Measurements from ENCODE around the gene THSD7B. TPM values are rescaled to one million over a fixed set of nuclear protein-coding genes. Genes with fewer than 3 reads are reported as not detected.

Gene THSD7B
- total and polyA plus RNA-seq, 10 donors = 0.02 to 0.17 (median 0.09) TPM; not detected in 7

DNA sequence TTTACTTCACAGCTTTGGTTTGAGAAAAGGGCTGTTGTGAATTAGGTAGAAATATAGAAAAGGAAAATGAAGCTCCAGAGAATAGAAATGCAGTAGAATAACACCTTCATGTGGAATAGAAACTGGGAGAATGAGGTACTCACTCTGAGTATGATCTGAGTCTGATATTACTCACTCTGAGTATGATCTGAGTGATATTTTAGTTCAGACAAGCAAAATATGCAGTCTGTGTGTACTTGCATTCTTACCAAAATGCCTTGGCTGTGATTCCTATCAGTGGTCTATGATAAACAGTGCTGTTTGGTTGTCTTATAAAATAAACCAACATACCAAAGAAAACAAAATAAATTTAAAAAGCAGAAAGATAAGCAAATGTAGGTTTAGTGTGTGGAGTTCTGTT lies 487.6 kb downstream of the THSD7B start:
- H3K9me3 ChIP-seq = no peaks in the 10 kb centered on the region
- no peaks in the 10 kb centered on the region for H3K36me3 ChIP-seq
- TF ChIP-seq POLR2A (IDR thresholded peaks at IDR 0.05) (no peak), POLR2AphosphoS5 (IDR thresholded peaks at IDR 0.05) (no peak)
- TF ChIP-seq, protein P1, sequence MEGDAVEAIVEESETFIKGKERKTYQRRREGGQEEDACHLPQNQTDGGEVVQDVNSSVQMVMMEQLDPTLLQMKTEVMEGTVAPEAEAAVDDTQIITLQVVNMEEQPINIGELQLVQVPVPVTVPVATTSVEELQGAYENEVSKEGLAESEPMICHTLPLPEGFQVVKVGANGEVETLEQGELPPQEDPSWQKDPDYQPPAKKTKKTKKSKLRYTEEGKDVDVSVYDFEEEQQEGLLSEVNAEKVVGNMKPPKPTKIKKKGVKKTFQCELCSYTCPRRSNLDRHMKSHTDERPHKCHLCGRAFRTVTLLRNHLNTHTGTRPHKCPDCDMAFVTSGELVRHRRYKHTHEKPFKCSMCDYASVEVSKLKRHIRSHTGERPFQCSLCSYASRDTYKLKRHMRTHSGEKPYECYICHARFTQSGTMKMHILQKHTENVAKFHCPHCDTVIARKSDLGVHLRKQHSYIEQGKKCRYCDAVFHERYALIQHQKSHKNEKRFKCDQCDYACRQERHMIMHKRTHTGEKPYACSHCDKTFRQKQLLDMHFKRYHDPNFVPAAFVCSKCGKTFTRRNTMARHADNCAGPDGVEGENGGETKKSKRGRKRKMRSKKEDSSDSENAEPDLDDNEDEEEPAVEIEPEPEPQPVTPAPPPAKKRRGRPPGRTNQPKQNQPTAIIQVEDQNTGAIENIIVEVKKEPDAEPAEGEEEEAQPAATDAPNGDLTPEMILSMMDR (IDR thresholded peaks at IDR 0.05 in 8 of 11, conservative IDR thresholded peaks at IDR 0.05 in 3 of 11) = no peak
- intact Hi-C loops (cut with DNase I; ENCODE audit: low total_unique reads) = no loop called here
- H3K4me1 ChIP-seq = no peaks in the 10 kb centered on the region
- H3K27ac ChIP-seq = no peak overlapping the region
- DNase-seq = no peak
- H3K27me3 ChIP-seq (replicated peaks in 1 of 7) = no peaks in the 10 kb centered on the region
- H3K4me3 ChIP-seq = no peak overlapping the region

DNA sequence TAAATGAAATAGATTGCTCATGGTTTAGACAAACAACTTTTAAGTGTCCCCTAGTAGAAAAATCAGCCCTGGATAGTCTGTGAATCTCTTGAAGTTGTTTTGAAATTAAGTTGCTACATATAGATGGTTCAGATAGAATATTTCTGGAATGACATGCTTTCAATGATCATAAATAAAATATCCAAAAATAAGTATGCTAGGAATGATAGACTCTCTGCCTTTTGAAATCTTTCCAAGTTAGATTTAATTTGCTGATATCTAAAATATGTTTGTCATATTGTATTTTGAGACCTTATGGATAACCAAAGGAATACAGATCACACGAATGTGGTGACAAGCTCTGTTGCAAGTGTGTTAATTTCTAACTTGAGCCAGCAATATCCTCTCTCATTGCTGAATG lies 488.7 kb downstream of the THSD7B start:
- no peak for DNase-seq
- Histone ChIP-seq H3K27ac (no peak overlapping the region), H3K36me3 (no peaks in the 10 kb centered on the region), H3K27me3 (replicated peaks in 1 of 7) (no peaks in the 10 kb centered on the region), H3K9me3 (no peaks in the 10 kb centered on the region), H3K4me3 (no peak overlapping the region), H3K4me1 (no peaks in the 10 kb centered on the region)
- WGBS, 5 donors = 60 to 75% (median 67%) methylated on average over 1 of the region's 1 CpG
- TF ChIP-seq, protein P1 (IDR thresholded peaks at IDR 0.05 in 8 of 11, conservative IDR thresholded peaks at IDR 0.05 in 3 of 11) = no peak
- TF ChIP-seq POLR2A (IDR thresholded peaks at IDR 0.05) = no peak
- no peak for TF ChIP-seq POLR2AphosphoS5 (IDR thresholded peaks at IDR 0.05)
- intact Hi-C loops (cut with DNase I; ENCODE audit: low total_unique reads) = no loop called here

DNA sequence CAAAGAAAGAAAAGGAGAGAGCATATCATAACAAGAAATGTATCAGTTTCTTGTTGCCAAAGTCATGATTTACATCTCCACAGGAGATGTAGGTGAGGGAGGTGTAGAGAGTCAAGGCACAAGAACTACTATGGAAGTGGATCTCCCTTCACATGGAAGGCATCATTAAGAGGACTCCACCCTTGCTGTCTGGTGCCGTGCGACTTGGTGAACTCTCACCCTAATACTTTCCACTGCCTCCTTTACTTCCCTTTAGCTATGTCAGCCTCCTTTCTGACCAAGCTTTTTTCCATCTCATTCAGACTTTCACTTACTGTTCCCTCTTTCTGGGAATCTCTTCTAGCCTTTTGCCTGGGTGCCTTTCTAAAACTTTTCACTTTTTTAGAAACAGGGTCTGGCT lies 490.0 kb downstream of the THSD7B start:
- no peaks in the 10 kb centered on the region for H3K36me3 ChIP-seq
- no peaks in the 10 kb centered on the region for H3K27me3 ChIP-seq (replicated peaks in 1 of 7)
- whole genome bisulfite sequencing, 5 donors = 60 to 88% (median 78%) methylated on average over 2 of the region's 2 CpGs
- intact Hi-C loops (cut with DNase I; ENCODE audit: low total_unique reads) = no loop called here
- no peak overlapping the region for H3K4me3 ChIP-seq
- H3K9me3 ChIP-seq = no peaks in the 10 kb centered on the region
- DNase-seq = no peak
- TF ChIP-seq, protein P1 (IDR thresholded peaks at IDR 0.05 in 8 of 11, conservative IDR thresholded peaks at IDR 0.05 in 3 of 11) = no peak
- TF ChIP-seq POLR2A (IDR thresholded peaks at IDR 0.05) (no peak), POLR2AphosphoS5 (IDR thresholded peaks at IDR 0.05) (no peak)
- no peaks in the 10 kb centered on the region for H3K4me1 ChIP-seq
- H3K27ac ChIP-seq = no peak overlapping the region

DNA sequence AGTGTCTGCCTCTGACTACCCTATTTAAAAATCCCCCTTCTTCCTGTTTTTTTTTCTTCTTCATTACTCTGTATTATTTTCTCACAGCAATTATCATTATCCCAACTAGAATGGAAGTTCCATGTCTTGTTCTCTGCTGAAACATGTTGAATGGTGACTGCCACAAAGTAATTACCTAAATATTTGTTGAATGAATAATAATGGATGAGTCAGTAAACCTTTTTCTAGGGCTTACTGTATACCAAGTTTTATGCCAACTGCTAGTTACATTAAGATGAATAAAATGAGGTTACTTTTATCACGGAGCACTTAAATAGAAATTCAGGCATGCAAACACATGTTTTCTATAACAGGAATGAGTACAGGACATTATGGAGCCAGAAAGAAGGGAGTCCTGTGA lies 490.6 kb downstream of the THSD7B start:
- TF ChIP-seq POLR2AphosphoS5 (IDR thresholded peaks at IDR 0.05) (no peak), POLR2A (IDR thresholded peaks at IDR 0.05) (no peak)
- TF ChIP-seq, protein P1 (IDR thresholded peaks at IDR 0.05 in 8 of 11, conservative IDR thresholded peaks at IDR 0.05 in 3 of 11) = no peak
- DNase-seq = no peak
- H3K9me3 ChIP-seq = no peaks in the 10 kb centered on the region
- no peaks in the 10 kb centered on the region for H3K27me3 ChIP-seq (replicated peaks in 1 of 7)
- H3K4me1 ChIP-seq = no peaks in the 10 kb centered on the region
- H3K36me3 ChIP-seq = no peaks in the 10 kb centered on the region
- H3K27ac ChIP-seq = no peak overlapping the region
- WGBS, 5 donors = 76 to 90% (median 78%) methylated on average over 1 of the region's 1 CpG
- H3K4me3 ChIP-seq = no peak overlapping the region
- intact Hi-C loops (cut with DNase I; ENCODE audit: low total_unique reads) = no loop called here

All from spleen (tissue), 11 donors.